MM.1S (cell line): ENCODE data around the gene SPDYE4.

ENCODE experiments used
- EZH2 ChIP-seq: fragments of 300-600 bp; sonication (generic); optimal IDR thresholded peaks from 2 replicates; pipeline ENCODE3; 2017; ENCODE audit warnings: low read depth, mild to moderate bottlenecking, antibody characterized with exemption, low read length, mixed read lengths
- TF ChIP-seq, protein P1 (sequence below): fragments of 300-600 bp; sonication (generic); IDR thresholded peaks from 2 replicates; pipeline ENCODE4 v1.5.1; 2016; ENCODE audit warnings: antibody characterized with exemption, low read length, mixed read lengths

DNA sequence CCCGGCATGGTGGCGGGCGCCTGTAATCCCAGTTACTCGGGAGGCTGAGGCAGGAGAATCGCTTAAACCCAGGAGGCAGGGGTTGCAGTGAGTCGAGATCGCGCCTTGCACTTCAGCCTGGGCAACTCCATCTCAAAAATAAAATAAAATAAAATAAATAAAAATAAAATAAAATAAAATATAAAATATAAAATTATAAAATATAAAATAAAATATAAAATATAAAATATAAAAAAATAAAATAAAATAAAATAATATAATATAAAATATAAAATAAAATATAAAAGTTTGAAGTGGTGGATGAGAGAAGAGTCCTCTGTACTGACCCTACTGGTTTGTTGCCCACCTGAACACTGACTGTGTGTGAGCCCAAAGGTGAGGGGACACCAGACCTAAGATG lies 28.9 kb downstream of the SPDYE4 start:
- TF ChIP-seq, protein P1, sequence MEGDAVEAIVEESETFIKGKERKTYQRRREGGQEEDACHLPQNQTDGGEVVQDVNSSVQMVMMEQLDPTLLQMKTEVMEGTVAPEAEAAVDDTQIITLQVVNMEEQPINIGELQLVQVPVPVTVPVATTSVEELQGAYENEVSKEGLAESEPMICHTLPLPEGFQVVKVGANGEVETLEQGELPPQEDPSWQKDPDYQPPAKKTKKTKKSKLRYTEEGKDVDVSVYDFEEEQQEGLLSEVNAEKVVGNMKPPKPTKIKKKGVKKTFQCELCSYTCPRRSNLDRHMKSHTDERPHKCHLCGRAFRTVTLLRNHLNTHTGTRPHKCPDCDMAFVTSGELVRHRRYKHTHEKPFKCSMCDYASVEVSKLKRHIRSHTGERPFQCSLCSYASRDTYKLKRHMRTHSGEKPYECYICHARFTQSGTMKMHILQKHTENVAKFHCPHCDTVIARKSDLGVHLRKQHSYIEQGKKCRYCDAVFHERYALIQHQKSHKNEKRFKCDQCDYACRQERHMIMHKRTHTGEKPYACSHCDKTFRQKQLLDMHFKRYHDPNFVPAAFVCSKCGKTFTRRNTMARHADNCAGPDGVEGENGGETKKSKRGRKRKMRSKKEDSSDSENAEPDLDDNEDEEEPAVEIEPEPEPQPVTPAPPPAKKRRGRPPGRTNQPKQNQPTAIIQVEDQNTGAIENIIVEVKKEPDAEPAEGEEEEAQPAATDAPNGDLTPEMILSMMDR: no peak
- no peak for TF ChIP-seq EZH2
